HEK293 (cell line): ENCODE results near the gene GRM5.

Experiments
- CTCF ChIA-PET: fragments of 350-600 bp; formaldehyde crosslinking; extraction: SDS; loops from one replicate; lab custom pipeline; 2021; ENCODE audit warnings: antibody characterized with exemption; lab: Yijun Ruan, JAX
- POLR2A ChIA-PET: fragments of 300-600 bp; formaldehyde crosslinking; extraction: SDS; loops from one replicate; lab custom pipeline; 2020; ENCODE audit warnings: antibody characterized with exemption, inconsistent platforms; lab: Yijun Ruan, JAX
- H3K27ac ChIP-seq: fragments of 200-500 bp; sonication (Bioruptor generic); 2 replicates; pipeline ENCODE4 v1.5.1; 2014; ENCODE audit warnings: low read depth, low read length, control low read depth, inconsistent platforms; ENCODE audit errors: extremely low read depth
- H3K36me3 ChIP-seq, 2 experiments: fragments of 200-500 bp in 1 of 2; sonication (Bioruptor generic) in 1 of 2; 1 replicate in 1 of 2; 2 replicates in 1 of 2; pipeline ENCODE4 v1.5.1; 2014 to 2017; ENCODE audit warnings: inconsistent platforms in 2 of 2, low read length in 2 of 2; ENCODE audit not compliant: control insufficient read depth in 2 of 2, insufficient read depth in 1 of 2
- H3K4me1 ChIP-seq: fragments of 200-500 bp; sonication (Bioruptor generic); 2 replicates; pipeline ENCODE4 v1.5.1; 2014; ENCODE audit warnings: mild to moderate bottlenecking, low read length, inconsistent platforms; ENCODE audit not compliant: control insufficient read depth, insufficient read depth
- H3K4me3 ChIP-seq: 2 replicates; pipeline ENCODE4 v1.5.1; 2011; ENCODE audit warnings: low read depth, mild to moderate bottlenecking, control low read depth, low read length, moderate library complexity
- H3K9me3 ChIP-seq: fragments of 200-500 bp; sonication (Bioruptor generic); 2 replicates; pipeline ENCODE4 v1.5.1; 2014; ENCODE audit warnings: low read depth, low read length, inconsistent platforms; ENCODE audit not compliant: control insufficient read depth, insufficient read depth
- GLIS1 ChIP-seq: fragments of 450-650 bp; formaldehyde crosslinking; IDR thresholded peaks from 2 replicates; pipeline ENCODE4 v1.5.1; 2016; ENCODE audit warnings: missing biosample characterization, missing genetic modification characterization
- HOXA7 ChIP-seq: sonication (generic); formaldehyde crosslinking; IDR thresholded peaks from 2 replicates; pipeline ENCODE4 v1.8.1; 2022; ENCODE audit warnings: missing genetic modification reagents, borderline replicate concordance
- HOXD13 ChIP-seq: sonication (generic); formaldehyde crosslinking; IDR thresholded peaks from 2 replicates; pipeline ENCODE4 v1.8.0; 2022; ENCODE audit warnings: missing genetic modification reagents, borderline replicate concordance
- KLF10 ChIP-seq: fragments of 450-650 bp; IDR thresholded peaks from 2 replicates; pipeline ENCODE4 v1.5.1; 2018; ENCODE audit warnings: missing biosample characterization, mild to moderate bottlenecking, missing genetic modification characterization
- OVOL3 ChIP-seq: fragments of 450-650 bp; formaldehyde crosslinking; IDR thresholded peaks from 2 replicates; pipeline ENCODE4 v1.5.1; 2016; ENCODE audit warnings: missing biosample characterization, missing genetic modification characterization
- SCRT1 ChIP-seq: fragments of 450-650 bp; formaldehyde crosslinking; IDR thresholded peaks from 2 replicates; pipeline ENCODE4 v1.5.1; 2016; ENCODE audit warnings: missing biosample characterization, missing genetic modification characterization, borderline replicate concordance
- ZNF121 ChIP-seq: fragments of 450-650 bp; formaldehyde crosslinking; IDR thresholded peaks from 2 replicates; pipeline ENCODE4 v1.5.1; 2016; ENCODE audit warnings: missing biosample characterization, missing genetic modification characterization
- ZNF292 ChIP-seq: fragments of 450-650 bp; formaldehyde crosslinking; IDR thresholded peaks from 2 replicates; pipeline ENCODE4 v1.5.1; 2016; ENCODE audit warnings: low read depth, missing biosample characterization, missing genetic modification characterization, borderline replicate concordance
- ZNF311 ChIP-seq: fragments of 450-650 bp; formaldehyde crosslinking; IDR thresholded peaks from 2 replicates; pipeline ENCODE4 v1.5.1; 2017; ENCODE audit warnings: missing biosample characterization, missing genetic modification characterization, borderline replicate concordance
- ZNF48 ChIP-seq: fragments of 450-650 bp; formaldehyde crosslinking; IDR thresholded peaks from 2 replicates; pipeline ENCODE4 v1.5.1; 2016; ENCODE audit warnings: missing biosample characterization, missing genetic modification characterization
- ZNF510 ChIP-seq: fragments of 450-650 bp; formaldehyde crosslinking; IDR thresholded peaks from 2 replicates; pipeline ENCODE4 v1.5.1; 2018; ENCODE audit warnings: mild to moderate bottlenecking, missing genetic modification characterization, missing biosample characterization; ENCODE audit not compliant: insufficient replicate concordance
- ZNF514 ChIP-seq: fragments of 450-650 bp; formaldehyde crosslinking; IDR thresholded peaks from 2 replicates; pipeline ENCODE4 v1.5.1; 2016; ENCODE audit warnings: missing biosample characterization, missing genetic modification characterization
- ZNF544 ChIP-seq: fragments of 450-650 bp; formaldehyde crosslinking; IDR thresholded peaks from 2 replicates; pipeline ENCODE4 v1.5.0; 2017; ENCODE audit warnings: missing biosample characterization, missing genetic modification characterization
- ZNF664 ChIP-seq: fragments of 450-650 bp; formaldehyde crosslinking; IDR thresholded peaks from 2 replicates; pipeline ENCODE4 v1.5.1; 2016; ENCODE audit warnings: missing biosample characterization, missing genetic modification characterization
- ZNF670 ChIP-seq: fragments of 450-650 bp; formaldehyde crosslinking; IDR thresholded peaks from 2 replicates; pipeline ENCODE4 v1.5.1; 2016; ENCODE audit warnings: missing biosample characterization, missing genetic modification characterization, low read depth
- ZNF791 ChIP-seq: fragments of 450-650 bp; formaldehyde crosslinking; IDR thresholded peaks from 2 replicates; pipeline ENCODE4 v1.5.1; 2016; ENCODE audit warnings: missing biosample characterization, missing genetic modification characterization
- TF ChIP-seq, protein P1 (sequence below): fragments of 450-650 bp; formaldehyde crosslinking; IDR thresholded peaks from 2 replicates; pipeline ENCODE4 v1.5.1; 2017; ENCODE audit warnings: missing biosample characterization, mild to moderate bottlenecking, missing genetic modification characterization, moderate library complexity
- TF ChIP-seq, protein P2 (sequence below): fragments of 450-650 bp; formaldehyde crosslinking; IDR thresholded peaks from 2 replicates; pipeline ENCODE4 v1.5.0; 2017; ENCODE audit warnings: missing biosample characterization, missing genetic modification characterization, borderline replicate concordance

Gene GRM5

DNA sequence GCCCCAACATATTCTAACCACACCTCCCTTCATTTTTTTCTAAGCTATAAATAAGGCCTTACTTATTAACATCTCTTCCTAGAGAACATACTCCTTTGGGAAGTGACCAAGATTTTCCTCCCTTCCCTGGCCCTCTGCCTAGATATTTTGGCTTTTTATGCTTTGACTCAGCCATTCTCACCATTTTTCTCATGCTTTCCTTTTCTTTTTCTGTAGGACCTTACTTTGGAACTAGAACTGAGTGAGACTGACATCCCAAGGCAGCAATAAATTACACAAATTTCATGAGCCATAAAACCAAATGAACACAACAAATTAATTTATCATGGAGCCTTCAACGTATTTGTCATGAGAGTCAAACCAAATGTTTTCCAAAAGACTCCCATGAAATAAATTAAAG lies 585.6 kb downstream of the GRM5 start (continued):
- TF ChIP-seq, protein P1, sequence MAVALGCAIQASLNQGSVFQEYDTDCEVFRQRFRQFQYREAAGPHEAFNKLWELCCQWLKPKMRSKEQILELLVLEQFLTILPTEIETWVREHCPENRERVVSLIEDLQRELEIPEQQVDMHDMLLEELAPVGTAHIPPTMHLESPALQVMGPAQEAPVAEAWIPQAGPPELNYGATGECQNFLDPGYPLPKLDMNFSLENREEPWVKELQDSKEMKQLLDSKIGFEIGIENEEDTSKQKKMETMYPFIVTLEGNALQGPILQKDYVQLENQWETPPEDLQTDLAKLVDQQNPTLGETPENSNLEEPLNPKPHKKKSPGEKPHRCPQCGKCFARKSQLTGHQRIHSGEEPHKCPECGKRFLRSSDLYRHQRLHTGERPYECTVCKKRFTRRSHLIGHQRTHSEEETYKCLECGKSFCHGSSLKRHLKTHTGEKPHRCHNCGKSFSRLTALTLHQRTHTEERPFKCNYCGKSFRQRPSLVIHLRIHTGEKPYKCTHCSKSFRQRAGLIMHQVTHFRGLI (tag by site-specific recombination): no peak
- TF ChIP-seq OVOL3 (no peak), ZNF48 (no peak), ZNF544 (no peak)

DNA sequence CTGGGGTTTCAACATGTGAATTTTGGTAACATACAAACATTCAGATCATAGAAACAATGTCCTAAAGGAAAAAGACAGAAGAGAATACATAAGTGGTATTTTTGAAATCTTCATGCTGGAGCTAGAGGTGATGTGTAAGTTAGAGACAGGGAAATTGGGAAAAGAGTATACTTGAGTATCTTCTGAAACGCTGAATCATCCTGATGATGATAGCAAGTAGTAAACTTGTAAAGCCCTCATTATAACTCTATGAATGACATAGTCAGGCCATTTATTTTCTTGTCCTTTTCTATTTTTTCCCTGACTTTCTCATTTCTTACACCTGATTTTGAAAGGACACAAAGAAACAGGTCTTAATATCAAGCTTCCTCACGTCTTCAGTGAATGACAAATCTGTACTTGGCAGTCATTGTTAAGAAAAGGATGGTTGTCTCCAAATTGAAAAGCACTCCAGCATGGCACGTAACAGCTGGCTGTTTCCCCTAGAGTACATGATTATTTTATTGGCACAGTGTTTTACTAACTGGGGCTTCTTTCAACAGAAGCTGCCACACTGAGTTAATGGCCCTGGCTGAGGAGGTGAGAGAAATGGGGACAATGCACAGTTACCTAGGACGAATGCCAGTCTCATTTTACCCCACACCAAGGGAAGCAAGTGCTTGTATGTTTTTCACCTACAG lies 587.5 kb downstream of the GRM5 start:
- no peak overlapping the region for H3K4me3 ChIP-seq
- no peaks in the 10 kb centered on the region for H3K4me1 ChIP-seq
- CTCF ChIA-PET: interaction anchor here (0.7 to 1.8 kb wide), 3 partner anchors 139 to 462 kb away, joined by 3 read pairs; no protein-coding TSS in a partner anchor
- H3K9me3 ChIP-seq: no peaks in the 10 kb centered on the region
- POLR2A ChIA-PET: no interaction called here
- TF ChIP-seq ZNF311 (tag by site-specific recombination): no peak
- no peak for TF ChIP-seq SCRT1 (tag by site-specific recombination)
- no peak for TF ChIP-seq ZNF670
- TF ChIP-seq GLIS1: 0 out of 2 replicates have a peak, but pooled peaks have one; percentile 24
- TF ChIP-seq ZNF121 (tag by site-specific recombination): no peak
- TF ChIP-seq ZNF292 (tag by site-specific recombination): no peak
- no peak overlapping the region for H3K27ac ChIP-seq
- no peaks in the 10 kb centered on the region for H3K36me3 ChIP-seq

DNA sequence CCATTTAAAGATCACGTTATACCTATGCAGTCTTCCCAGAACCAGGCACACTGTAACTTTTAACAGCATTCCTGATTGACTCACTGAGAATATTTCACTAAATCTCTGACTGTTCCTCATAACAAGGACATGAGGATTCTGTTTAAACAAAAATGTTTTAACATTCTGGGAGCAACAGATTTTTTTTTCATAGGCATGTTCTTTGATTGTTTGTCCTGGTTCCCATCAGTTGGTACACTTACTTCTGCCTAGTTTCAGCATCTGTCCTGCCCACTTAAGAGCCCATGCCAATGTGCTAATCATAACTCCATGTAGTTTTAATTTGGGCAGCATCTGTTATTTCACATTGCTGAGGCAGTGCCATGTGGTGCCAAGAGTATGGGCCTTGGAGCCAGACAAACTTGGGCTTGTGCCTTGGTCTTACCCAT lies 589.8 kb downstream of the GRM5 start:
- H3K27ac ChIP-seq: no peak overlapping the region
- ChIA-PET POLR2A (no interaction called here), CTCF (no interaction called here)
- TF ChIP-seq HOXA7 (CRISPR knock-in tag) (no peak), ZNF510 (no peak)
- no peaks in the 10 kb centered on the region for H3K36me3 ChIP-seq
- no peak overlapping the region for H3K4me3 ChIP-seq
- no peaks in the 10 kb centered on the region for H3K9me3 ChIP-seq
- H3K4me1 ChIP-seq: no peaks in the 10 kb centered on the region

DNA sequence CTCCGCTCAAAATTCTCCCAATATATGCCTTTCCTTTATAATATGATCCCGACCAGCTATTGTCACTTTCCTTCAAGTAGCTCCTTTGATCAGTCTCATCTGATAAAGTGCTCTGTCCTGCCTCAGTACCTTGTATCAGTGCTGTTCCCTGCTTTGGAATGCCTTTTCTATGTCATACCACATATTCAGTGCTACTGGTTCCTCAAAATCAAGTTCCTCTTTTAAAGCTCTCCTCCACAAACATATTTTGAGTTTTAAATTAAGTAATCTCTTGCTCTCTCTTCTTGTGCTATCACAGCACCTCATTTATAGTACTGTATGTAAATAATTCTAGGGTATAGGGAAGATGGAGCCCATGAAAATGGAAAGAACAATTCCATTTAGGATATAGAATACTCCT lies 591.1 kb downstream of the GRM5 start:
- H3K4me1 ChIP-seq: no peaks in the 10 kb centered on the region
- ChIA-PET CTCF (interaction anchor here (1.0 to 1.1 kb wide), 2 partner anchors 11 to 69 kb away, joined by 3 to 4 read pairs; no protein-coding TSS in a partner anchor), POLR2A (no interaction called here)
- no peak overlapping the region for H3K4me3 ChIP-seq
- H3K36me3 ChIP-seq: no peaks in the 10 kb centered on the region
- no peak overlapping the region for H3K27ac ChIP-seq
- TF ChIP-seq, protein P2, sequence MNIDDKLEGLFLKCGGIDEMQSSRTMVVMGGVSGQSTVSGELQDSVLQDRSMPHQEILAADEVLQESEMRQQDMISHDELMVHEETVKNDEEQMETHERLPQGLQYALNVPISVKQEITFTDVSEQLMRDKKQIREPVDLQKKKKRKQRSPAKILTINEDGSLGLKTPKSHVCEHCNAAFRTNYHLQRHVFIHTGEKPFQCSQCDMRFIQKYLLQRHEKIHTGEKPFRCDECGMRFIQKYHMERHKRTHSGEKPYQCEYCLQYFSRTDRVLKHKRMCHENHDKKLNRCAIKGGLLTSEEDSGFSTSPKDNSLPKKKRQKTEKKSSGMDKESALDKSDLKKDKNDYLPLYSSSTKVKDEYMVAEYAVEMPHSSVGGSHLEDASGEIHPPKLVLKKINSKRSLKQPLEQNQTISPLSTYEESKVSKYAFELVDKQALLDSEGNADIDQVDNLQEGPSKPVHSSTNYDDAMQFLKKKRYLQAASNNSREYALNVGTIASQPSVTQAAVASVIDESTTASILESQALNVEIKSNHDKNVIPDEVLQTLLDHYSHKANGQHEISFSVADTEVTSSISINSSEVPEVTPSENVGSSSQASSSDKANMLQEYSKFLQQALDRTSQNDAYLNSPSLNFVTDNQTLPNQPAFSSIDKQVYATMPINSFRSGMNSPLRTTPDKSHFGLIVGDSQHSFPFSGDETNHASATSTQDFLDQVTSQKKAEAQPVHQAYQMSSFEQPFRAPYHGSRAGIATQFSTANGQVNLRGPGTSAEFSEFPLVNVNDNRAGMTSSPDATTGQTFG (tag by site-specific recombination): no peak
- no peak for TF ChIP-seq ZNF292 (tag by site-specific recombination)
- no peak for TF ChIP-seq ZNF311 (tag by site-specific recombination)
- no peak for TF ChIP-seq HOXD13
- TF ChIP-seq ZNF664 (tag by site-specific recombination): no peak
- TF ChIP-seq ZNF791: no peak
- no peak for TF ChIP-seq ZNF514
- TF ChIP-seq KLF10 (tag by site-specific recombination): no peak
- H3K9me3 ChIP-seq: no peaks in the 10 kb centered on the region
